NCI-H2196 (cell line): Measurements from ENCODE around the gene GABRB2.

Experiments used
- DNase-seq: peaks from one replicate; lab custom pipeline; 2025; ENCODE audit not compliant: unreplicated experiment; lab: John Stamatoyannopoulos, UW

GABRB2 gene

GRCh38 chr5:161391016-161391415 lies 155.5 kb downstream of the GABRB2 start:
- no peak for DNase-seq

DNA sequence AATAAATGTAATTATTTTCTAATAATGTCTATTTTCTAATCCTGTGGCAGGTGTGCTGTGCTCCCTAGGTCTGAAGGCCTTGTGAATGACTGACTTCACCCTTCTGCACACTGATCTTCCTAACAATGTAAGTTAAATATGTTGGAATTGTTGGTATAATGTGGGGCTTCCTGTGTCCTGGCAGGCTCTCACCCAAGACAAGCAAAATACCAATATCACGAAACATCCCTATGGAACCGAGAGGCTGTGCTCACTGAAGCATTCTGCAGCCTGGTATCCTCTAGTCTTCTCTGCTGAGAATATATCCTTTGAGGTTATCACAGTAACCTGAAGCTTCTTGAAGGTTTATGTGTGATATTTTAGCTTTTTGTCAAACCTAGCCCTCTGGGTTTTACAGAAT lies 159.4 kb downstream of the GABRB2 start:
- no peak for DNase-seq

DNA sequence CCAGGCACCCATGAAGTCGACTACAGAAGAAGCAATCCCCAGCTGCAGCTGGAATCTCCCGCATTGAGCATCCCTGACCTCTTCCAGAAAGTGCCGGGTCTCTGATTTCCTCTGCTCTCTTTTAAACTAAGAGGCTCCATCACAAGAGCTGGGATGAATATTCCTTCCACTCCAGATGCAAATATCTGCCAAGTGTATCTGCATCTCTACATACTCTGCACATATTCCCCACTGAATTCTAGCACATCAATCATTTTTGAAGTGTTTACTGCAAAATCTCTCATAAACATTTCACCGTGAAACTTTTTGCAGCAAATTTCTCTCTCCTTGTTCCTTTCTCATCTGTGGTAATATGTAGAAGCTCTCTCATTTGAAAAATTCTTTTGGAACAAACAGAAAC lies 161.5 kb downstream of the GABRB2 start:
- DNase-seq: no peak

DNA sequence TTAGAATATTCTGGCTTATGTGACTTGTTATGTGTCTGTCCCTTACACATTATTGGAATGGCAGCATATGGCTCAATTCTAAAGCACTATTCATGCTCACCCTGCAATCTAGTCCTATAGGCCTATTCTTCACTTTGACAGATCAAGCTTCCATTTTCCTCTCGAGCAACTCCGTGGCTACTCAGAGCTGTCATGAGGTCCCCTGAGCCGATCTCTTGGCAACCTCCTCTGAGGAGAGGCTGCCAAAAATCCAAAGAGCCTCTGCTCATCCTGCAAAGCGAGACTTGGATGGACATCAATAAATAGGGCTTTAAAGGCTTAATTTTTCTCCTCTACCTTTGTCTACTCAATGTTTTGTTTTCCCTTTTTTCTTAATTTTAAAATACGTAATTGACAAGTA lies 163.8 kb downstream of the GABRB2 start:
- no peak for DNase-seq

DNA sequence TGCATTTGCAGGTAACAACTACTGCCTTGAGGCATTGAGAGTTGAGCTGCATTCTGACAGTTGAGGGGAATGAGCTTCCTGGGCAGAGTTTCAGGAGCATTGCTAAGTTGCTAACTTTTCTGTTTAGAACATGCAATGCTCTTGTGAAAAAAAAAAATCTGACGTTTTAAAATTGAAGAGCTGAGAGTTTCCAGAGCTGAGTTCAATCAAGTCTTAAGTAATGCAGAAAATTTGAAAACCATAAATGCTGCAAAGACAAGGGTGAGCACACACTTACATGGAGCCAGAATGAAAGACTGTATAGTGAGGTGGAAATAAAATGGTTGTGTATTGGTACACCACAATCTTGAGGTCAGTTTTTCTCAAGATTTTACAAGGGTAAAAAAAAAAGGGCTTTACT lies 166.0 kb downstream of the GABRB2 start:
- no peak for DNase-seq

- DNase-seq: no peak
Measured at GRCh38 chr5:161378701-161379100, 167.8 kb downstream of the GABRB2 start.

DNA sequence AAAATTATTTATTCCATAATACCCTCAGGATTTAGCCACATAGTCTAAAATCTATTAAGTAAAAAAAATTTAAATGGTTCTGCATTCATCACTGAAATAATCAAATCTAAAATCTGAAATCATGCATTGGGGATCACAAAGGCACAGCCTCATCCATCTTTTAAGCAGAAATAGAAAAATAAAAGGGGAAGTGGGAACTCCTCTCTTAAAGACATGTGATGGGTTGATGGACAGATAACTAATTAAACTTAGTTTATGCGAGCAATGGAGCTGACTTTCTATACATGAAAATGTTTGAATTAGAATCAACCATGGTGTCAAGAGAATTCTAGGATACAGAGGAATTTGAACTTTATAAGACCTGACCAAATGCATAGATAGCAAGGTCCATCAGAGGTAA lies 170.5 kb downstream of the GABRB2 start:
- DNase-seq: no peak

GRCh38 chr5:161373345-161373707 lies 173.2 kb downstream of the GABRB2 start:
- no peak for DNase-seq

GRCh38 chr5:161372682-161373344 lies 173.7 kb downstream of the GABRB2 start:
- no peak for DNase-seq

- DNase-seq: no peak
Measured at GRCh38 chr5:161369022-161369421, 177.5 kb downstream of the GABRB2 start.

- DNase-seq: no peak
Measured at GRCh38 chr5:161358446-161358845, 188.1 kb downstream of the GABRB2 start.

- DNase-seq: no peak
Measured at GRCh38 chr5:161344234-161344633, 202.3 kb downstream of the GABRB2 start.

GRCh38 chr5:161342886-161343285 lies 203.6 kb downstream of the GABRB2 start:
- DNase-seq: no peak

DNA sequence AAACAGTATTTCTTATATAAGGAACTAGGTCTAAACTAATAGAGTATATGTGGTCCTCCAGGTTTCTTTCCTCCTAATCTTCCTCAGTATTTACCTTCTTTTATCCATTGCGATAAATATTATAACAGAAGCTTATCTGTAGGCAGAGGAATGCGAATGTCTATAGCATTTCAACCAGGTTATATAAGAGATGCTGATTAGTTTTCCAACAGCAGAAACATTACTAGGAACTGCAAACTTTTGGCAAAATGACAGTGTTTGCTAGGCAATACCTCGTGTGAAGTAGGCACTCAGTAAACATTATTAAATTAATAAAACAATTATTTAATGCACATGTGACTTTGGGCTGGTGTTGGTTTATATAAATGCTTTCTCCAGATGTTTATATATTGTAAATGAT lies 206.5 kb downstream of the GABRB2 start:
- no peak for DNase-seq

- no peak for DNase-seq
Measured at GRCh38 chr5:161333194-161333880, 213.2 kb downstream of the GABRB2 start.

- no peak for DNase-seq
Measured at GRCh38 chr5:161332343-161332742, 214.2 kb downstream of the GABRB2 start.

DNA sequence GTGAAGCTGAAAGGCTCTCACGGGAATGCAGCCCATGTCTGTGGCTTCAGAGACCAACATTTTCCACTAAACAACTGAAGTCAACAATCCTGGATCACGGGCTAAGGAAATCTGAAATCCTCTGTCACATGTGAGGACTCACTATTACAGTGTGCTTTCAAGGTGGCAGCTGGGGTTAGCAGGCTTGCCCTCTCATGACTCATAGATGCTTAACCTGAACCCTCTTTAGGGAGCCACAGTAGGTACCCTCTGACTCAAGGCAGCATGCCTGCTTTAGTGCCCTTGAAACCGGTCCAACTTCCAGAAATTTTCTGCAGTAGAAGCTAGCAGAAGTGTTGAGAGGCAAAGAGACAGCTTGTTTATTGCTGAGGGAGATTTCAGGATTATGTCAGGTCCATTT lies 232.5 kb downstream of the GABRB2 start:
- no peak for DNase-seq

DNA sequence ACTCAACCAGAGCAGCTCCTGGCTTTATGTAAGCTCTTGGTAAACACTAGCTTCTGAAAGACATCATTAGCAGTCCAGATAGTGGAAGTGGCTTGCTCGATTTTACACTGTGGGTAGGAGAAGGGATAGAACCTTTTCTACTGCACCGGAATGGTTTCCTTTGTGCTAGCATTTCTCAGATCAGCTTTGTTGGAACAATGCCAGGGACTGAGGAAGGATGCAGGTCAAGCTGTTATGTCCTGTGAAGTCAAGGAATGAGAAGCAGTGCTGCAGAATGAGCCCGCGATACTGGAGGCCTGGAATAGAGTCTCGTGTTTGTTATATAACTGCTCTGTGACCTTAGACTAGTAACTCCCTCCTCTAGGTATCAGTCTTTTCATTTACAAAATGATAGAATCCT lies 233.6 kb downstream of the GABRB2 start:
- no peak for DNase-seq

DNA sequence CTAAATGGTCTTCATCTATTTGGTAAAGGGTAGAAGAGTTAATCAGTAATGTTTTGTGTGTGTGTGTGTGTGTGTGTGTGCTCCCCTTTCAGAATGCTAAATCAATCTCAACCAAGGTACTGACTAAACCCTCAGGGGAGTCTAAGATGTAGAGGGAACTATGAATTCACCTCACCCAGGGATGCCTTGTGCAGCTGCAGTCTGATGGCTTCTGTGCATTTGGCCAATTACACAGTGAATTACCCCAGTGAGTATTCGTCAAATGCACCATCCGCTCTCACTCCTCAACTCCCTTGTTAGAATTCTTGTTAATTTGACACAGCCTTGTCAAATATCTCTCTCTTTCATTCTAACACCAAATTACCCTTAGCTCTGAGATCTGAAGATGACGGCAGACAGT lies 234.6 kb downstream of the GABRB2 start:
- no peak for DNase-seq

- no peak for DNase-seq
Measured at GRCh38 chr5:161311146-161311708, 235.3 kb downstream of the GABRB2 start.

- DNase-seq: no peak
Measured at GRCh38 chr5:161306351-161306995, 240.1 kb downstream of the GABRB2 start.

DNA sequence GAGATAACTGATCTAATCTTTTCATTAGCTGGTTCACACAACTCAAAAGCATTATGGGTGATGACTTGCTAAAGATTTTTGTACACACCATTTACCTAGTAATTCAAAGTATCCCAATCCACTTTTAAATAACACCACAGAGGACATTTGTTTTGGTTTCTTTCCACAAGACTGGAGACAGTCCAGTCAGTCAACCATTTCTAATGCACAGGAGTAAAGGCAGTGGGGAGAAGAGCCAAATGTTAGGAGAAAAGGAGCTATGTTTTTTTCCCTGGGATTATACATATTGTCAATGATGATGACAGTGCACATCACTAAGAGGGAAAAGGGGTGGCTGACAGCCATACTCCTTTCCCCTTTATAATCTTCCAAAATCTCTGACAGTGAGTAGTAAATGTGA lies 240.9 kb downstream of the GABRB2 start:
- DNase-seq: no peak
